Activated CD8-positive, alpha-beta T cell treated with anti-CD3 and anti-CD28 coated beads for 36 hours (primary cell): Measurements from ENCODE around the gene PIF1. TPM values are rescaled to one million over a fixed set of nuclear protein-coding genes. Genes with fewer than 3 reads are reported as not detected.

Source experiments
- ATAC-seq: fragments of 200-7000 bp; cut with Tn5 transposase; one replicate; pipeline ENCODE4 v1.10.0; 2021; ENCODE audit warnings: mild to moderate bottlenecking, moderate library complexity
- CTCF ChIA-PET: fragments of 350-600 bp; sonication (Branson Sonifier 250); formaldehyde crosslinking; loops from one replicate; lab custom pipeline; 2021; ENCODE audit warnings: antibody characterized with exemption; lab: Charles Lee
- POLR2A ChIA-PET: fragments of 350-600 bp; sonication (Branson Sonifier 250); formaldehyde crosslinking; loops from one replicate; lab custom pipeline; 2021; ENCODE audit warnings: antibody characterized with exemption; lab: Charles Lee
- DNase-seq: peaks from one replicate; pipeline ENCODE4 v3.0.0-alpha.2; 2020
- H3K27ac Mint-ChIP-seq: one replicate; pipeline ENCODE4 v1.8.0; 2021; ENCODE audit warnings: mild to moderate bottlenecking, mixed read lengths
- H3K27me3 Mint-ChIP-seq: one replicate; pipeline ENCODE4 v1.8.0; 2021; ENCODE audit warnings: mixed read lengths
- H3K36me3 Mint-ChIP-seq: one replicate; pipeline ENCODE4 v1.8.0; 2021; ENCODE audit warnings: low read depth, mixed read lengths
- H3K4me1 Mint-ChIP-seq: one replicate; pipeline ENCODE4 v1.8.0; 2021; ENCODE audit warnings: low read depth, mixed read lengths
- H3K4me3 Mint-ChIP-seq: one replicate; pipeline ENCODE4 v1.8.0; 2021; ENCODE audit warnings: mild to moderate bottlenecking, moderate library complexity, mixed read lengths
- H3K9me3 Mint-ChIP-seq: one replicate; pipeline ENCODE4 v1.8.0; 2021; ENCODE audit warnings: mixed read lengths
- intact Hi-C: fragments of 100-400 bp; cut with micrococcal nuclease; formaldehyde crosslinking; loops from one replicate; pipeline ENCODE4 v1.10.0; 2022
- total RNA-seq, 2 experiments: library from RNA; stranded (reverse); gene quantifications; one replicate each; pipeline ENCODE4 v1.2.3, GENCODE V29; 2021
- TF ChIP-seq, protein P1 (sequence below): fragments of 200-600 bp; IDR thresholded peaks from one replicate; pipeline ENCODE4 v1.8.0; 2022; ENCODE audit warnings: antibody characterized with exemption, mild to moderate bottlenecking

Gene PIF1, protein sequence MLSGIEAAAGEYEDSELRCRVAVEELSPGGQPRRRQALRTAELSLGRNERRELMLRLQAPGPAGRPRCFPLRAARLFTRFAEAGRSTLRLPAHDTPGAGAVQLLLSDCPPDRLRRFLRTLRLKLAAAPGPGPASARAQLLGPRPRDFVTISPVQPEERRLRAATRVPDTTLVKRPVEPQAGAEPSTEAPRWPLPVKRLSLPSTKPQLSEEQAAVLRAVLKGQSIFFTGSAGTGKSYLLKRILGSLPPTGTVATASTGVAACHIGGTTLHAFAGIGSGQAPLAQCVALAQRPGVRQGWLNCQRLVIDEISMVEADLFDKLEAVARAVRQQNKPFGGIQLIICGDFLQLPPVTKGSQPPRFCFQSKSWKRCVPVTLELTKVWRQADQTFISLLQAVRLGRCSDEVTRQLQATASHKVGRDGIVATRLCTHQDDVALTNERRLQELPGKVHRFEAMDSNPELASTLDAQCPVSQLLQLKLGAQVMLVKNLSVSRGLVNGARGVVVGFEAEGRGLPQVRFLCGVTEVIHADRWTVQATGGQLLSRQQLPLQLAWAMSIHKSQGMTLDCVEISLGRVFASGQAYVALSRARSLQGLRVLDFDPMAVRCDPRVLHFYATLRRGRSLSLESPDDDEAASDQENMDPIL
- total RNA-seq = 10 to 100 TPM; 50.0 TPM

DNA sequence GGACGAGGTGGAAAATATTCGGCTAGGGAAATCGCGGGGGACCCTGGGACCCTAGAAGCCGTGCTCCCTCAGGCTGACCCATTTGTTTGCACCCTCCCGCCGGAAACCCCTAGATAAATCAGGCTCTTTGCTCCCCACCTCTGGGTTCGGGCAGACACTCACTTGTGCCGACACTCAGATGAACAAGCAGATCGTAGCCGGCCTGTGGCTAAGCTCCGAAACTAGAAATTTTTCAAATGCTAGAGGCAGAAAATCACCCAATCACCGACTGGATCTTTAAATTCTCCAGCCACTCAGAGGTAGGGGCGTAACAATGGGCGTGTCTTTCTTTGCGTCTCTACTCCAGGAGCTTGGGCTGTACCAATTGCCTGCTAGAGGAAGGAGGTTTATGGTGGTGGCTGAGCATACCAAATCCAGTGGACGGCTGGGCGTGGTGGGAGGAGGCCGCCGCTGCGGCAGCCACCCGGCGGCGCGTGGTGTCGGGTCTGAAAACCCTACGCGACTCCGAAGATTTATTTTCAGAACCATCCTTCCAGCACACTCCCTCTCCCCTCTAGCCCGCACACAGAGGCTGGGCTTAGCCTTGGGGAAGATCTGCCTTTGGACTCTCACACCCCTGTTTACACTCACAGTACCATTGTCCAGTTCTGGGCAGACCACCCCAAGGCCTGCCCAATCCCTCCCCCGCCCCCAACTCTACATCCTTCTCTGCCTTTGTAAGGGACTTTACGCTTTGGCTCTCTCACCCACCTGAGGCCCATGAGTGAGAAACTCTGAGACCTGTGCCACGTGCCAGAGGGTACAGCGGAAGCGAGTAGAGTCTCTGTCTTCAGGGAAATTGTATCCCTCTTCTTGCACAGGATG is at the start of gene PIF1:
TSS of gene PIF1 (minus strand) at position 217 of the 864 bp plus-strand sequence. CDS start 1,312 bp downstream, outside the sequence.
- Mint-ChIP-seq H3K4me1 (peaks cover 17% of the 10 kb centered on the region), H3K4me3 (peak within 1 kb of the TSS; percentile 93), H3K9me3 (no peaks in the 10 kb centered on the region), H3K27me3 (peaks cover 5% of the 10 kb centered on the region), H3K27ac (peak within 1 kb of the TSS; percentile 87), H3K36me3 (peaks cover 14% of the 10 kb centered on the region)
- CTCF ChIA-PET = interaction anchor here (0.8 to 2.8 kb wide), 2 partner anchors 10 to 69 kb away, joined by 3 to 19 read pairs; no protein-coding TSS in a partner anchor
- POLR2A ChIA-PET = interaction anchor here (0.6 to 2.3 kb wide), 5 partner anchors 10 to 121 kb away, joined by 3 to 11 read pairs (median 4); no protein-coding TSS in a partner anchor
- DNase-seq (peak; percentile 97), ATAC-seq (peak; percentile 94)
- TF ChIP-seq, protein P1, sequence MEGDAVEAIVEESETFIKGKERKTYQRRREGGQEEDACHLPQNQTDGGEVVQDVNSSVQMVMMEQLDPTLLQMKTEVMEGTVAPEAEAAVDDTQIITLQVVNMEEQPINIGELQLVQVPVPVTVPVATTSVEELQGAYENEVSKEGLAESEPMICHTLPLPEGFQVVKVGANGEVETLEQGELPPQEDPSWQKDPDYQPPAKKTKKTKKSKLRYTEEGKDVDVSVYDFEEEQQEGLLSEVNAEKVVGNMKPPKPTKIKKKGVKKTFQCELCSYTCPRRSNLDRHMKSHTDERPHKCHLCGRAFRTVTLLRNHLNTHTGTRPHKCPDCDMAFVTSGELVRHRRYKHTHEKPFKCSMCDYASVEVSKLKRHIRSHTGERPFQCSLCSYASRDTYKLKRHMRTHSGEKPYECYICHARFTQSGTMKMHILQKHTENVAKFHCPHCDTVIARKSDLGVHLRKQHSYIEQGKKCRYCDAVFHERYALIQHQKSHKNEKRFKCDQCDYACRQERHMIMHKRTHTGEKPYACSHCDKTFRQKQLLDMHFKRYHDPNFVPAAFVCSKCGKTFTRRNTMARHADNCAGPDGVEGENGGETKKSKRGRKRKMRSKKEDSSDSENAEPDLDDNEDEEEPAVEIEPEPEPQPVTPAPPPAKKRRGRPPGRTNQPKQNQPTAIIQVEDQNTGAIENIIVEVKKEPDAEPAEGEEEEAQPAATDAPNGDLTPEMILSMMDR = no peak
- intact Hi-C loops = loop anchor here (5.0 kb wide), 1 partner anchor 67 kb away; no protein-coding TSS in a partner anchor

GRCh38 chr15:64870353-64870752 is 44.9 kb upstream of the PIF1 start:
- Mint-ChIP-seq H3K4me1 (peaks cover 3% of the 10 kb centered on the region), H3K27me3 (no peaks in the 10 kb centered on the region), H3K36me3 (peaks cover 3% of the 10 kb centered on the region), H3K4me3 (no peak overlapping the region), H3K27ac (no peak overlapping the region), H3K9me3 (no peaks in the 10 kb centered on the region)
- DNase-seq (no peak), ATAC-seq (no peak)
- intact Hi-C loops = no loop called here
- TF ChIP-seq, protein P1 = no peak
- ChIA-PET POLR2A (interaction anchor here (0.9 kb wide), 1 partner anchor 25 kb away, joined by 4 read pairs; no protein-coding TSS in a partner anchor), CTCF (no interaction called here)

- intact Hi-C loops = no loop called here
- CTCF ChIA-PET = no interaction called here
- TF ChIP-seq, protein P1 = no peak
- no peak overlapping the region for H3K27ac Mint-ChIP-seq
- no peaks in the 10 kb centered on the region for H3K9me3 Mint-ChIP-seq
- peaks cover 3% of the 10 kb centered on the region for H3K4me1 Mint-ChIP-seq
- H3K36me3 Mint-ChIP-seq = peaks cover 3% of the 10 kb centered on the region
- ATAC-seq (no peak), DNase-seq (no peak)
- H3K4me3 Mint-ChIP-seq = no peak overlapping the region
- no peaks in the 10 kb centered on the region for H3K27me3 Mint-ChIP-seq
- POLR2A ChIA-PET = interaction anchor here (0.9 kb wide), 1 partner anchor 24 kb away, joined by 4 read pairs; no protein-coding TSS in a partner anchor
Observed at GRCh38 chr15:64869501-64869900, 44.1 kb upstream of the PIF1 start.

DNA sequence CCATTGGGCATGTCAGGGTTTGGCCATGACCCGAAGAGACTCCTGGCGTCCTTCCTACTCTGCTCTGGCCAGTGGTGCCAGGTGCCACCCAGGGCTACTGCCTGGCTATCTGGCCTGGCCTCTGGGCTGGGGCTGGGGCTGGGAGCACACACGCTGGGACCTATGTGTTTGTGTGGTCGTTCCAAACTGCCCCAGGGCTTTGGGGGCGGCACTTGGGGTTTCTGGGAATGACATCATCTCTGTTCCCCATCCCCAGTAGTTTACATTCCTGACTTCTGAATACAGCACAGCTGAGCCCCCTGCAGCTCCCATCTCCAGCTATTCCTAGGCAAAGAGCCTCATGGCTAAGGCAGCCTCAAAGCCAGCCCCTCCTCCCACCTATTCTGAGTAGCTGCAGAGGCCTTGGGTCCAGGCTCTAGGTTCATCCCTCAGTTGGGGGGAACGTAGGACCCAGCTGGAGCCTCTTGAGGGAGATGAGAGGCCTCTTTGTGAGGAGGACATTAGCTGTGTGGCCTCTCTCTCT is 40.6 kb upstream of the PIF1 start:
- Mint-ChIP-seq H3K4me1 (peaks cover 3% of the 10 kb centered on the region), H3K27ac (no peak overlapping the region), H3K36me3 (peaks cover 5% of the 10 kb centered on the region), H3K9me3 (no peaks in the 10 kb centered on the region), H3K27me3 (no peaks in the 10 kb centered on the region), H3K4me3 (no peak overlapping the region)
- TF ChIP-seq, protein P1 = no peak
- intact Hi-C loops = no loop called here
- ChIA-PET CTCF (interaction anchor here (0.8 kb wide), 1 partner anchor 10 kb away, joined by 3 read pairs; no protein-coding TSS in a partner anchor), POLR2A (interaction anchor here (1.0 to 1.1 kb wide), 2 partner anchors 9 to 11 kb away, joined by 3 read pairs; no protein-coding TSS in a partner anchor)
- ATAC-seq (no peak), DNase-seq (no peak)
